ENCODE results near the gene ZDHHC22.

The ZDHHC22 gene

GRCh38 chr14:77102154-77102553 lies 39.4 kb downstream of the ZDHHC22 start:
- DNase-seq: no peak

- no peak for DNase-seq
Measured at GRCh38 chr14:77100961-77101360, 40.6 kb downstream of the ZDHHC22 start.

GRCh38 chr14:77099425-77100167 lies 42.0 kb downstream of the ZDHHC22 start:
- DNase-seq: no peak

- DNase-seq: peak; percentile 10
Measured at GRCh38 chr14:77098529-77099353, 42.9 kb downstream of the ZDHHC22 start.

GRCh38 chr14:77097700-77098528 lies 43.7 kb downstream of the ZDHHC22 start, which contains the start of gene CIPC:
Gene CIPC, plus strand, starts transcription at chr14:77098258. Its CDS starts 7,451 bp downstream, at chr14:77105709.
- peak; percentile 98 for DNase-seq

- DNase-seq: no peak
Measured at GRCh38 chr14:77097006-77097699, 44.4 kb downstream of the ZDHHC22 start.

GRCh38 chr14:77094672-77095284 lies 46.8 kb downstream of the ZDHHC22 start:
- peak; percentile 71 for DNase-seq

GRCh38 chr14:77092676-77093075 lies 48.9 kb downstream of the ZDHHC22 start:
- no peak for DNase-seq

GRCh38 chr14:77091518-77091917 lies 50.1 kb downstream of the ZDHHC22 start:
- DNase-seq: no peak

GRCh38 chr14:77088645-77089044 lies 52.9 kb downstream of the ZDHHC22 start:
- DNase-seq: no peak

GRCh38 chr14:77088219-77088618 lies 53.4 kb downstream of the ZDHHC22 start:
- no peak for DNase-seq

GRCh38 chr14:77087631-77088030 lies 54.0 kb downstream of the ZDHHC22 start:
- no peak for DNase-seq

GRCh38 chr14:77086951-77087350 lies 54.6 kb downstream of the ZDHHC22 start:
- no peak for DNase-seq

GRCh38 chr14:77086017-77086727 lies 55.4 kb downstream of the ZDHHC22 start:
- no peak for DNase-seq

GRCh38 chr14:77085538-77085937 lies 56.1 kb downstream of the ZDHHC22 start:
- DNase-seq: no peak

- no peak for DNase-seq
Measured at GRCh38 chr14:77084985-77085384, 56.6 kb downstream of the ZDHHC22 start.

- no peak for DNase-seq
Measured at GRCh38 chr14:77083082-77083481, 58.5 kb downstream of the ZDHHC22 start.

GRCh38 chr14:77082356-77082755 lies 59.2 kb downstream of the ZDHHC22 start:
- no peak for DNase-seq
